Measurements from ENCODE around the gene MAPK12. TPM values are rescaled to one million over a fixed set of nuclear protein-coding genes. Genes with fewer than 3 reads are reported as not detected.

The MAPK12 gene
- total and polyA plus RNA-seq, 9 of the 15 experiments (the other 6 are each of a cell fraction or from before 2014, with no cell fraction given): 0.79 to 71.5 (median 32.8) TPM

GRCh38 chr22:50244420-50245213, 16.9 kb downstream of the MAPK12 start, which contains the start of gene TUBGCP6 (continued):
- TF ChIP-seq ZNF778 (CRISPR knock-in tag; IDR thresholded peaks at IDR 0.05): no peak
- peak; percentile 81; the same call in 1 of the 2 replicates for TF ChIP-seq TARDBP (IDR thresholded peaks at IDR 0.05)
- TF ChIP-seq ZNF408 (CRISPR knock-in tag; IDR thresholded peaks at IDR 0.05; ENCODE audit: low read depth): no peak
- peak; percentile 92 for TF ChIP-seq SIN3B (IDR thresholded peaks at IDR 0.05; ENCODE audit: low read depth)
- TF ChIP-seq AFF4 (CRISPR knock-in tag; IDR thresholded peaks at IDR 0.05): 0 out of 2 replicates have a peak, but pooled peaks have one; percentile 51
- TF ChIP-seq JUND (IDR thresholded peaks at IDR 0.05; ENCODE audit: borderline replicate concordance, low read depth, low read length): peak; percentile 41; the same call in 1 of the 2 replicates
- no peak for TF ChIP-seq JUND (tag; IDR thresholded peaks at IDR 0.05; ENCODE audit: borderline replicate concordance, low read depth, low read length)
- no peak for TF ChIP-seq SMAD1 (IDR thresholded peaks at IDR 0.05; ENCODE audit: low read depth, low read length, partially characterized antibody)
- peak in 1 of 2 experiments; percentile 21; a peak in 2 of 4 replicates for TF ChIP-seq SIX5 (IDR thresholded peaks at IDR 0.05; ENCODE audit: borderline replicate concordance in 1 of 2, insufficient read depth in 1 of 2, low read depth in 1 of 2, low read length in 2 of 2)
- TF ChIP-seq BCL6 (CRISPR knock-in tag; IDR thresholded peaks at IDR 0.05): no peak
- peak; percentile 84 for TF ChIP-seq HCFC1 (IDR thresholded peaks at IDR 0.05; ENCODE audit: low read depth, low read length)
- TF ChIP-seq YY1 (IDR thresholded peaks at IDR 0.05; ENCODE audit: borderline replicate concordance in 1 of 3, control insufficient read depth in 1 of 3, extremely low read depth in 1 of 3, insufficient read depth in 3 of 3, insufficient read length in 1 of 3, insufficient replicate concordance in 2 of 3, low read depth in 1 of 3, low read length in 2 of 3): peak in 1 of 3 experiments; percentile 22
- no peak for TF ChIP-seq ID3 (CRISPR knock-in tag; IDR thresholded peaks at IDR 0.05)
- TF ChIP-seq ID3 (tag; IDR thresholded peaks at IDR 0.05): no peak
- no peak for TF ChIP-seq FOXJ3 (CRISPR knock-in tag; IDR thresholded peaks at IDR 0.05)
- TF ChIP-seq ZKSCAN3 (CRISPR knock-in tag; IDR thresholded peaks at IDR 0.05): no peak
- TF ChIP-seq PTRF (tag; IDR thresholded peaks at IDR 0.05): no peak
- TF ChIP-seq POLR2AphosphoS2 (IDR thresholded peaks at IDR 0.05; ENCODE audit: low read length): peak; percentile 97
- TF ChIP-seq ZFPM2 (CRISPR knock-in tag; IDR thresholded peaks at IDR 0.05): no peak
- 0 out of 2 replicates have a peak, but pooled peaks have one; percentile 14 for TF ChIP-seq ZBTB7A (IDR thresholded peaks at IDR 0.05; ENCODE audit: borderline replicate concordance, control insufficient read depth, low read depth, low read length)
- peak; percentile 53; the same call in 1 of the 2 replicates for TF ChIP-seq ELF2 (CRISPR knock-in tag; IDR thresholded peaks at IDR 0.05)
- 0 out of 2 replicates have a peak, but pooled peaks have one; percentile 47 for TF ChIP-seq ETS1 (conservative IDR thresholded peaks at IDR 0.05; ENCODE audit: control insufficient read depth, low read depth, low read length)
